H9 (cell line): ENCODE measurements around the gene MEA1. TPM values are rescaled to one million over a fixed set of nuclear protein-coding genes. Genes with fewer than 3 reads are reported as not detected.

Experiments used
- DNase-seq: peaks from one replicate; pipeline ENCODE4 v3.0.0-alpha.2; 2017
- H2AFZ ChIP-seq: one replicate; pipeline ENCODE4 v1.6.1; 2013; ENCODE audit warnings: mild to moderate bottlenecking, low read length, control low read depth, moderate library complexity
- H2AK5ac ChIP-seq: 2 replicates; pipeline ENCODE4 v1.6.1; 2013; ENCODE audit warnings: low read length, control low read depth, mixed read lengths; ENCODE audit not compliant: insufficient read length
- H2BK120ac ChIP-seq: one replicate; pipeline ENCODE4 v1.6.1; 2013; ENCODE audit warnings: low read depth, mild to moderate bottlenecking, low read length, control low read depth, inconsistent platforms; ENCODE audit not compliant: poor library complexity, severe bottlenecking
- H2BK12ac ChIP-seq: 2 replicates; pipeline ENCODE4 v1.6.1; 2013; ENCODE audit warnings: low read length, control low read depth, mixed read lengths, low read depth; ENCODE audit not compliant: insufficient read length
- H2BK15ac ChIP-seq: 2 replicates; pipeline ENCODE4 v1.6.1; 2013; ENCODE audit warnings: low read depth, low read length, control low read depth
- H2BK20ac ChIP-seq: one replicate; pipeline ENCODE4 v1.6.1; 2013; ENCODE audit warnings: low read depth, mild to moderate bottlenecking, low read length, control low read depth, inconsistent platforms; ENCODE audit not compliant: poor library complexity, severe bottlenecking
- H2BK5ac ChIP-seq: 2 replicates; pipeline ENCODE4 v1.6.1; 2013; ENCODE audit warnings: low read length, control low read depth, mixed read lengths; ENCODE audit not compliant: insufficient read length
- H3K14ac ChIP-seq: 2 replicates; pipeline ENCODE4 v1.6.1; 2013; ENCODE audit warnings: low read length, control low read depth; ENCODE audit not compliant: insufficient read depth
- H3K18ac ChIP-seq: 2 replicates; pipeline ENCODE4 v1.6.1; 2013; ENCODE audit warnings: low read depth, mild to moderate bottlenecking, mixed read lengths, low read length, control low read depth; ENCODE audit not compliant: insufficient read length
- H3K23ac ChIP-seq: 2 replicates; pipeline ENCODE4 v1.6.1; 2013; ENCODE audit warnings: low read length, control low read depth, mixed read lengths, low read depth; ENCODE audit not compliant: insufficient read length
- H3K23me2 ChIP-seq: 2 replicates; pipeline ENCODE4 v1.6.1; 2013; ENCODE audit warnings: low read depth, mild to moderate bottlenecking, mixed read lengths, low read length, control low read depth; ENCODE audit not compliant: insufficient read length, poor library complexity, severe bottlenecking
- H3K27ac ChIP-seq: 2 replicates; pipeline ENCODE4 v1.5.1; 2013; ENCODE audit warnings: low read length, control low read depth, mixed read lengths, low read depth; ENCODE audit not compliant: insufficient read length
- H3K27me3 ChIP-seq: 2 replicates; pipeline ENCODE4 v1.6.1; 2013; ENCODE audit warnings: low read length, control low read depth, inconsistent platforms; ENCODE audit not compliant: insufficient read depth
- H3K4ac ChIP-seq: 2 replicates; pipeline ENCODE4 v1.6.1; 2013; ENCODE audit warnings: low read depth, mild to moderate bottlenecking, control low read depth, inconsistent platforms, low read length, moderate library complexity
- H3K4me1 ChIP-seq: 2 replicates; pipeline ENCODE4 v1.6.1; 2013; ENCODE audit warnings: low read length, control low read depth, inconsistent platforms; ENCODE audit not compliant: insufficient read depth
- H3K4me2 ChIP-seq: 2 replicates; pipeline ENCODE4 v1.6.1; 2013; ENCODE audit warnings: low read length, control low read depth, mixed read lengths; ENCODE audit not compliant: insufficient read length, insufficient read depth
- H3K56ac ChIP-seq: 2 replicates; pipeline ENCODE4 v1.6.1; 2013; ENCODE audit warnings: low read depth, mild to moderate bottlenecking, mixed read lengths, low read length, control low read depth; ENCODE audit not compliant: insufficient read length
- H3K79me1 ChIP-seq: 2 replicates; pipeline ENCODE4 v1.6.1; 2013; ENCODE audit warnings: low read depth, mild to moderate bottlenecking, moderate library complexity, low read length, control low read depth, inconsistent platforms; ENCODE audit not compliant: insufficient read depth, poor library complexity, severe bottlenecking
- H3K79me2 ChIP-seq: 2 replicates; pipeline ENCODE4 v1.6.1; 2013; ENCODE audit warnings: low read length, control low read depth, inconsistent platforms; ENCODE audit not compliant: insufficient read depth
- H3K9ac ChIP-seq: 2 replicates; pipeline ENCODE4 v1.6.1; 2013; ENCODE audit warnings: low read length, control low read depth, mixed read lengths; ENCODE audit not compliant: insufficient read length; ENCODE audit errors: extremely low read depth
- H3K9me3 ChIP-seq: one replicate; pipeline ENCODE4 v1.6.1; 2013; ENCODE audit warnings: low read depth, low read length, inconsistent platforms; ENCODE audit not compliant: control insufficient read depth
- H3T11ph ChIP-seq: one replicate; pipeline ENCODE4 v1.6.1; 2013; ENCODE audit warnings: mild to moderate bottlenecking, low read length, control low read depth, inconsistent platforms
- H4K20me1 ChIP-seq: one replicate; pipeline ENCODE4 v1.6.1; 2013; ENCODE audit not compliant: control insufficient read depth, insufficient read length, insufficient read depth
- H4K5ac ChIP-seq: 2 replicates; pipeline ENCODE4 v1.6.1; 2013; ENCODE audit warnings: low read depth, mild to moderate bottlenecking, mixed read lengths, low read length, control low read depth; ENCODE audit not compliant: insufficient read length
- H4K8ac ChIP-seq: replicated peaks from 2 replicates; pipeline ENCODE4 v1.6.1; 2013; ENCODE audit warnings: low read length, control low read depth, mixed read lengths, low read depth; ENCODE audit not compliant: insufficient read length
- H4K91ac ChIP-seq: 2 replicates; pipeline ENCODE4 v1.6.1; 2013; ENCODE audit warnings: low read depth, mild to moderate bottlenecking, moderate library complexity, mixed read lengths, low read length, control low read depth; ENCODE audit not compliant: insufficient read length
- H3K27ac Mint-ChIP-seq, 3 experiments: 2 replicates in 2 of 3; 3 replicates in 1 of 3; pipeline ENCODE4 v1.8.0; 2020 to 2021; ENCODE audit warnings: mixed read lengths in 3 of 3, mild to moderate bottlenecking in 1 of 3, moderate library complexity in 1 of 3
- H3K27me3 Mint-ChIP-seq: 2 replicates; pipeline ENCODE4 v1.8.0; 2021; ENCODE audit warnings: low read depth, mild to moderate bottlenecking, moderate library complexity, mixed read lengths
- H3K36me3 Mint-ChIP-seq, 3 experiments: 2 replicates in 2 of 3; 3 replicates in 1 of 3; pipeline ENCODE4 v1.8.0; 2020 to 2021; ENCODE audit warnings: low read depth in 3 of 3, mixed read lengths in 3 of 3; ENCODE audit not compliant: insufficient read depth in 1 of 3
- H3K4me1 Mint-ChIP-seq, 2 experiments: 2 replicates each; pipeline ENCODE4 v1.8.0; 2020; ENCODE audit warnings: mixed read lengths in 2 of 2
- H3K4me3 Mint-ChIP-seq, 2 experiments: 2 replicates in 1 of 2; 3 replicates in 1 of 2; pipeline ENCODE4 v1.8.0; 2020 to 2021; ENCODE audit warnings: mild to moderate bottlenecking in 2 of 2, mixed read lengths in 2 of 2, moderate library complexity in 1 of 2
- H3K9me3 Mint-ChIP-seq, 2 experiments: 2 replicates in 1 of 2; 3 replicates in 1 of 2; pipeline ENCODE4 v1.8.0; 2020; ENCODE audit warnings: mild to moderate bottlenecking in 2 of 2, mixed read lengths in 2 of 2, moderate library complexity in 1 of 2
- CTCF ChIP-seq: fragments of 200-600 bp; sonication (generic); conservative IDR thresholded peaks from 3 replicates; pipeline ENCODE4 v1.8.0; 2021; ENCODE audit warnings: antibody characterized with exemption, mild to moderate bottlenecking
- WGBS: extraction: QIAGEN DNeasy Blood & Tissue Kit; methylation state at CpG from one replicate; pipeline ENCODE4 v1.1.7; 2013; ENCODE audit warnings: missing lambda C conversion rate, low lambda C conversion rate, mixed read lengths; ENCODE audit not compliant: insufficient read length; ENCODE audit errors: extremely low coverage; 5-methylcytosine and 5-hydroxymethylcytosine counted together
- total RNA-seq: library from RNA; stranded (reverse); gene quantifications from 2 replicates; pipeline ENCODE4 v1.2.1, GENCODE V29; 2021

MEA1 gene
- total RNA-seq, 1 experiment from 2014 or later: 113 TPM

GRCh38 chr6:43036712-43037111 lies 23.0 kb upstream of the MEA1 start:
- Histone ChIP-seq H3K56ac (no peak overlapping the region), H3K4me2 (no peak overlapping the region), H2AK5ac (no peak overlapping the region), H2BK20ac (no peak overlapping the region), H2BK120ac (no peak overlapping the region), H4K8ac (no peak overlapping the region), H3T11ph (no peak overlapping the region), H3K79me2 (no peaks in the 10 kb centered on the region), H3K23ac (no peak overlapping the region), H4K5ac (no peak overlapping the region), H3K79me1 (no peaks in the 10 kb centered on the region), H4K91ac (no peak overlapping the region), H4K20me1 (no peaks in the 10 kb centered on the region), H3K27ac (no peak overlapping the region), H3K23me2 (no peaks in the 10 kb centered on the region), H3K9ac (no peak overlapping the region), H3K4me1 (no peaks in the 10 kb centered on the region), H2BK5ac (no peak overlapping the region), H3K9me3 (no peaks in the 10 kb centered on the region), H3K27me3 (no peaks in the 10 kb centered on the region), H3K4ac (no peak overlapping the region), H2BK12ac (no peak overlapping the region), H3K14ac (no peak overlapping the region), H2AFZ (no peak overlapping the region), H2BK15ac (no peak overlapping the region), H3K18ac (no peak overlapping the region)
- DNase-seq: no peak
- H3K4me1 Mint-ChIP-seq: no peaks in the 10 kb centered on the region
- no CpG with 5 or more reads among the region's 9 CpGs for WGBS
- H3K4me3 Mint-ChIP-seq: no peak overlapping the region
- H3K27ac Mint-ChIP-seq: peak overlapping the region in 1 of 3 experiments; percentile 16; a peak in 1 of 7 replicates
- peaks cover 31 to 86% (median 67%) of the 10 kb centered on the region in 3 experiments; a peak in 6 of 7 replicates for H3K36me3 Mint-ChIP-seq
- no peak for TF ChIP-seq CTCF
- no peaks in the 10 kb centered on the region; the same call in none of the 2 replicates for H3K27me3 Mint-ChIP-seq
- no peaks in the 10 kb centered on the region; a peak in 1 of 5 replicates for H3K9me3 Mint-ChIP-seq
